Erythroblast (primary cell): ENCODE results near the gene ANKRD44.

Experiments
- GATA1 ChIP-seq: IDR thresholded peaks from 2 replicates; pipeline ENCODE4 v1.6.1; 2011; ENCODE audit warnings: low read depth, mild to moderate bottlenecking, control low read depth, low read length, moderate library complexity
- POLR2A ChIP-seq: IDR thresholded peaks from 2 replicates; pipeline ENCODE4 v1.6.1; 2011; ENCODE audit warnings: mild to moderate bottlenecking, low read length

DNA sequence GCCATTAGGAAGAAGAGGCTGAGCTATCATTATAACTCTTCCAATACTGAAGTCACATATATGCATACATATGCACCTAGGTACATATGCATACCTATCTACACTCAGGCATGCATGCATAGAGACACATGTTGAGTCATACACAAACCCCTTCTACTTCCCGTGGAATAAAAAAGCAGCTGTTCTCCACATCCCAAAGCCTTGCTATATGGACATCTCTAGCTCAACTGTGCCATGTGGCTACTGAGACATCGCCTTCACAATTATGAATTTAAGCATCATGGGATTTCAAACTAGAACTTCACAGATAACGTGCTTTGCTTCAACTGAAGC lies 120.5 kb downstream of the ANKRD44 start:
- TF ChIP-seq POLR2A: no peak
- no peak for TF ChIP-seq GATA1
